H9 (cell line): ENCODE results near the gene GLDC. TPM values are rescaled to one million over a fixed set of nuclear protein-coding genes. Genes with fewer than 3 reads are reported as not detected.

ENCODE experiments used
- DNase-seq: peaks from one replicate; pipeline ENCODE4 v3.0.0-alpha.2; 2017
- H2AFZ ChIP-seq: one replicate; pipeline ENCODE4 v1.6.1; 2013; ENCODE audit warnings: mild to moderate bottlenecking, low read length, control low read depth, moderate library complexity
- H2AK5ac ChIP-seq: 2 replicates; pipeline ENCODE4 v1.6.1; 2013; ENCODE audit warnings: low read length, control low read depth, mixed read lengths; ENCODE audit not compliant: insufficient read length
- H2BK120ac ChIP-seq: one replicate; pipeline ENCODE4 v1.6.1; 2013; ENCODE audit warnings: low read depth, mild to moderate bottlenecking, low read length, control low read depth, inconsistent platforms; ENCODE audit not compliant: poor library complexity, severe bottlenecking
- H2BK12ac ChIP-seq: 2 replicates; pipeline ENCODE4 v1.6.1; 2013; ENCODE audit warnings: low read length, control low read depth, mixed read lengths, low read depth; ENCODE audit not compliant: insufficient read length
- H2BK15ac ChIP-seq: 2 replicates; pipeline ENCODE4 v1.6.1; 2013; ENCODE audit warnings: low read depth, low read length, control low read depth
- H2BK20ac ChIP-seq: one replicate; pipeline ENCODE4 v1.6.1; 2013; ENCODE audit warnings: low read depth, mild to moderate bottlenecking, low read length, control low read depth, inconsistent platforms; ENCODE audit not compliant: poor library complexity, severe bottlenecking
- H2BK5ac ChIP-seq: 2 replicates; pipeline ENCODE4 v1.6.1; 2013; ENCODE audit warnings: low read length, control low read depth, mixed read lengths; ENCODE audit not compliant: insufficient read length
- H3K14ac ChIP-seq: 2 replicates; pipeline ENCODE4 v1.6.1; 2013; ENCODE audit warnings: low read length, control low read depth; ENCODE audit not compliant: insufficient read depth
- H3K18ac ChIP-seq: 2 replicates; pipeline ENCODE4 v1.6.1; 2013; ENCODE audit warnings: low read depth, mild to moderate bottlenecking, mixed read lengths, low read length, control low read depth; ENCODE audit not compliant: insufficient read length
- H3K23ac ChIP-seq: 2 replicates; pipeline ENCODE4 v1.6.1; 2013; ENCODE audit warnings: low read length, control low read depth, mixed read lengths, low read depth; ENCODE audit not compliant: insufficient read length
- H3K23me2 ChIP-seq: 2 replicates; pipeline ENCODE4 v1.6.1; 2013; ENCODE audit warnings: low read depth, mild to moderate bottlenecking, mixed read lengths, low read length, control low read depth; ENCODE audit not compliant: insufficient read length, poor library complexity, severe bottlenecking
- H3K27ac ChIP-seq: 2 replicates; pipeline ENCODE4 v1.5.1; 2013; ENCODE audit warnings: low read length, control low read depth, mixed read lengths, low read depth; ENCODE audit not compliant: insufficient read length
- H3K27me3 ChIP-seq: 2 replicates; pipeline ENCODE4 v1.6.1; 2013; ENCODE audit warnings: low read length, control low read depth, inconsistent platforms; ENCODE audit not compliant: insufficient read depth
- H3K4ac ChIP-seq: 2 replicates; pipeline ENCODE4 v1.6.1; 2013; ENCODE audit warnings: low read depth, mild to moderate bottlenecking, control low read depth, inconsistent platforms, low read length, moderate library complexity
- H3K4me1 ChIP-seq: 2 replicates; pipeline ENCODE4 v1.6.1; 2013; ENCODE audit warnings: low read length, control low read depth, inconsistent platforms; ENCODE audit not compliant: insufficient read depth
- H3K4me2 ChIP-seq: 2 replicates; pipeline ENCODE4 v1.6.1; 2013; ENCODE audit warnings: low read length, control low read depth, mixed read lengths; ENCODE audit not compliant: insufficient read length, insufficient read depth
- H3K56ac ChIP-seq: 2 replicates; pipeline ENCODE4 v1.6.1; 2013; ENCODE audit warnings: low read depth, mild to moderate bottlenecking, mixed read lengths, low read length, control low read depth; ENCODE audit not compliant: insufficient read length
- H3K79me1 ChIP-seq: 2 replicates; pipeline ENCODE4 v1.6.1; 2013; ENCODE audit warnings: low read depth, mild to moderate bottlenecking, moderate library complexity, low read length, control low read depth, inconsistent platforms; ENCODE audit not compliant: insufficient read depth, poor library complexity, severe bottlenecking
- H3K79me2 ChIP-seq: 2 replicates; pipeline ENCODE4 v1.6.1; 2013; ENCODE audit warnings: low read length, control low read depth, inconsistent platforms; ENCODE audit not compliant: insufficient read depth
- H3K9ac ChIP-seq: 2 replicates; pipeline ENCODE4 v1.6.1; 2013; ENCODE audit warnings: low read length, control low read depth, mixed read lengths; ENCODE audit not compliant: insufficient read length; ENCODE audit errors: extremely low read depth
- H3K9me3 ChIP-seq: one replicate; pipeline ENCODE4 v1.6.1; 2013; ENCODE audit warnings: low read depth, low read length, inconsistent platforms; ENCODE audit not compliant: control insufficient read depth
- H3T11ph ChIP-seq: one replicate; pipeline ENCODE4 v1.6.1; 2013; ENCODE audit warnings: mild to moderate bottlenecking, low read length, control low read depth, inconsistent platforms
- H4K20me1 ChIP-seq: one replicate; pipeline ENCODE4 v1.6.1; 2013; ENCODE audit not compliant: control insufficient read depth, insufficient read length, insufficient read depth
- H4K5ac ChIP-seq: 2 replicates; pipeline ENCODE4 v1.6.1; 2013; ENCODE audit warnings: low read depth, mild to moderate bottlenecking, mixed read lengths, low read length, control low read depth; ENCODE audit not compliant: insufficient read length
- H4K8ac ChIP-seq: replicated peaks from 2 replicates; pipeline ENCODE4 v1.6.1; 2013; ENCODE audit warnings: low read length, control low read depth, mixed read lengths, low read depth; ENCODE audit not compliant: insufficient read length
- H4K91ac ChIP-seq: 2 replicates; pipeline ENCODE4 v1.6.1; 2013; ENCODE audit warnings: low read depth, mild to moderate bottlenecking, moderate library complexity, mixed read lengths, low read length, control low read depth; ENCODE audit not compliant: insufficient read length
- H3K27ac Mint-ChIP-seq, 3 experiments: 2 replicates in 2 of 3; 3 replicates in 1 of 3; pipeline ENCODE4 v1.8.0; 2020 to 2021; ENCODE audit warnings: mixed read lengths in 3 of 3, mild to moderate bottlenecking in 1 of 3, moderate library complexity in 1 of 3
- H3K27me3 Mint-ChIP-seq: 2 replicates; pipeline ENCODE4 v1.8.0; 2021; ENCODE audit warnings: low read depth, mild to moderate bottlenecking, moderate library complexity, mixed read lengths
- H3K36me3 Mint-ChIP-seq, 3 experiments: 2 replicates in 2 of 3; 3 replicates in 1 of 3; pipeline ENCODE4 v1.8.0; 2020 to 2021; ENCODE audit warnings: low read depth in 3 of 3, mixed read lengths in 3 of 3; ENCODE audit not compliant: insufficient read depth in 1 of 3
- H3K4me1 Mint-ChIP-seq, 2 experiments: 2 replicates each; pipeline ENCODE4 v1.8.0; 2020; ENCODE audit warnings: mixed read lengths in 2 of 2
- H3K4me3 Mint-ChIP-seq, 2 experiments: 2 replicates in 1 of 2; 3 replicates in 1 of 2; pipeline ENCODE4 v1.8.0; 2020 to 2021; ENCODE audit warnings: mild to moderate bottlenecking in 2 of 2, mixed read lengths in 2 of 2, moderate library complexity in 1 of 2
- H3K9me3 Mint-ChIP-seq, 2 experiments: 2 replicates in 1 of 2; 3 replicates in 1 of 2; pipeline ENCODE4 v1.8.0; 2020; ENCODE audit warnings: mild to moderate bottlenecking in 2 of 2, mixed read lengths in 2 of 2, moderate library complexity in 1 of 2
- CTCF ChIP-seq: fragments of 200-600 bp; sonication (generic); conservative IDR thresholded peaks from 3 replicates; pipeline ENCODE4 v1.8.0; 2021; ENCODE audit warnings: antibody characterized with exemption, mild to moderate bottlenecking
- WGBS: extraction: QIAGEN DNeasy Blood & Tissue Kit; methylation state at CpG from one replicate; pipeline ENCODE4 v1.1.7; 2013; ENCODE audit warnings: missing lambda C conversion rate, low lambda C conversion rate, mixed read lengths; ENCODE audit not compliant: insufficient read length; ENCODE audit errors: extremely low coverage; 5-methylcytosine and 5-hydroxymethylcytosine counted together
- total RNA-seq: library from RNA; stranded (reverse); gene quantifications from 2 replicates; pipeline ENCODE4 v1.2.1, GENCODE V29; 2021

GLDC gene
- total RNA-seq, 1 experiment from 2014 or later: 74.4 TPM

GRCh38 chr9:6553866-6554265 lies 91.7 kb downstream of the GLDC start:
- Histone ChIP-seq H3K4me1 (no peaks in the 10 kb centered on the region; the same call in 1 of the 2 replicates), H4K8ac (no peak overlapping the region), H2BK5ac (no peak overlapping the region), H3T11ph (no peak overlapping the region), H3K18ac (no peak overlapping the region), H4K20me1 (no peaks in the 10 kb centered on the region), H3K79me1 (no peaks in the 10 kb centered on the region), H2AFZ (no peak overlapping the region), H3K14ac (no peak overlapping the region), H3K56ac (no peak overlapping the region), H3K9me3 (no peaks in the 10 kb centered on the region), H2AK5ac (no peak overlapping the region), H2BK20ac (no peak overlapping the region), H3K27ac (no peak overlapping the region), H4K5ac (no peak overlapping the region), H2BK120ac (no peak overlapping the region), H2BK15ac (no peak overlapping the region), H4K91ac (no peak overlapping the region), H3K9ac (no peak overlapping the region), H3K23ac (no peak overlapping the region), H3K4me2 (no peak overlapping the region), H3K79me2 (no peaks in the 10 kb centered on the region), H3K23me2 (no peaks in the 10 kb centered on the region), H3K4ac (no peak overlapping the region), H3K27me3 (no peaks in the 10 kb centered on the region), H2BK12ac (no peak overlapping the region)
- Mint-ChIP-seq H3K9me3 (no peaks in the 10 kb centered on the region), H3K27me3 (no peaks in the 10 kb centered on the region), H3K4me3 (no peak overlapping the region), H3K27ac (peak overlapping the region in 1 of 3 experiments; percentile 91; a peak in 1 of 7 replicates), H3K4me1 (peaks cover 16 to 28% of the 10 kb centered on the region in 2 experiments), H3K36me3 (peaks cover 38 to 66% (median 42%) of the 10 kb centered on the region in 3 experiments; a peak in 6 of 7 replicates)
- WGBS: no CpG with 5 or more reads among the region's 1 CpG
- DNase-seq: no peak
- no peak for TF ChIP-seq CTCF
